ENCODE measurements around the gene PAK5. TPM values are rescaled to one million over a fixed set of nuclear protein-coding genes. Genes with fewer than 3 reads are reported as not detected.
A peak's percentile ranks its signal among the peaks of the same experiment; 100 is the strongest.

PAK5 gene
- polyA plus RNA-seq, 6 donors from 2014 or later = not detected

- peak overlapping the region in 6 of 8 donors; percentile 13 to 80 (median 44) for H3K4me3 Mint-ChIP-seq
- no peaks in the 10 kb centered on the region for H3K36me3 Mint-ChIP-seq
- peaks cover 12 to 67% (median 46%) of the 10 kb centered on the region in 3 donors for H3K4me1 Mint-ChIP-seq
- H3K27me3 Mint-ChIP-seq = peaks cover 23 to 63% (median 43%) of the 10 kb centered on the region in 3 donors
- H3K27ac Mint-ChIP-seq = peak overlapping the region in 1 of 6 donors; percentile 17
- ATAC-seq (ENCODE audit: low read depth in 2 of 2) (no peak), DNase-seq (no peak)
- H3K9me3 Mint-ChIP-seq = peaks cover 0 to 2% (median 0%) of the 10 kb centered on the region in 7 donors
Measured at GRCh38 chr20:9510911-9511310, 328.0 kb downstream of the PAK5 start.

GRCh38 chr20:9509246-9509645 lies 329.6 kb downstream of the PAK5 start:
- H3K27me3 Mint-ChIP-seq = peaks cover 21 to 54% (median 45%) of the 10 kb centered on the region in 3 donors
- peak overlapping the region in 7 of 8 donors; percentile 11 to 71 (median 55) for H3K4me3 Mint-ChIP-seq
- peaks cover 0 to 2% (median 0%) of the 10 kb centered on the region in 7 donors for H3K9me3 Mint-ChIP-seq
- no peak for DNase-seq
- no peaks in the 10 kb centered on the region for H3K36me3 Mint-ChIP-seq
- no peak for ATAC-seq (ENCODE audit: low read depth in 2 of 2)
- H3K4me1 Mint-ChIP-seq = peaks cover 12 to 50% (median 30%) of the 10 kb centered on the region in 3 donors
- peak overlapping the region in 2 of 6 donors; percentile 19 to 28 for H3K27ac Mint-ChIP-seq

GRCh38 chr20:9508696-9509178 lies 330.1 kb downstream of the PAK5 start:
- no peak for ATAC-seq (ENCODE audit: low read depth in 2 of 2)
- H3K9me3 Mint-ChIP-seq = peaks cover 0 to 6% (median 0%) of the 10 kb centered on the region in 7 donors

GRCh38 chr20:9508240-9508661 lies 330.6 kb downstream of the PAK5 start:
- Mint-ChIP-seq H3K27ac (no peak overlapping the region), H3K4me1 (peaks cover 12 to 44% (median 30%) of the 10 kb centered on the region in 3 donors), H3K27me3 (peaks cover 23 to 53% (median 41%) of the 10 kb centered on the region in 3 donors), H3K36me3 (no peaks in the 10 kb centered on the region), H3K9me3 (peaks cover 0 to 6% (median 0%) of the 10 kb centered on the region in 7 donors), H3K4me3 (peak overlapping the region; percentile 43 to 83 (median 70))
- ATAC-seq (ENCODE audit: low read depth in 2 of 2) = peak in 1 of 2 donors; percentile 35
- DNase-seq = no peak

More at GRCh38 chr20:9508696-9509178, 330.1 kb downstream of the PAK5 start:
- Mint-ChIP-seq H3K36me3 (no peaks in the 10 kb centered on the region), H3K4me1 (peaks cover 12 to 45% (median 30%) of the 10 kb centered on the region in 3 donors), H3K27ac (peak overlapping the region in 1 of 6 donors; percentile 28), H3K4me3 (peak overlapping the region in 7 of 8 donors; percentile 11 to 83 (median 60)), H3K27me3 (peaks cover 18 to 54% (median 40%) of the 10 kb centered on the region in 3 donors)
- DNase-seq = no peak

- Mint-ChIP-seq H3K4me3 (peak overlapping the region; percentile 43 to 83 (median 70)), H3K27me3 (peaks cover 28 to 58% (median 47%) of the 10 kb centered on the region in 3 donors), H3K9me3 (peaks cover 0 to 6% (median 0%) of the 10 kb centered on the region in 7 donors), H3K27ac (no peak overlapping the region), H3K36me3 (no peaks in the 10 kb centered on the region), H3K4me1 (peaks cover 12 to 44% (median 30%) of the 10 kb centered on the region in 3 donors)
- ATAC-seq (ENCODE audit: low read depth in 2 of 2) = peak in 1 of 2 donors; percentile 11
- no peak for DNase-seq
Measured at GRCh38 chr20:9507544-9508239, 331.2 kb downstream of the PAK5 start.

- Mint-ChIP-seq H3K4me1 (peaks cover 12 to 44% (median 30%) of the 10 kb centered on the region in 3 donors), H3K9me3 (peaks cover 0 to 6% (median 0%) of the 10 kb centered on the region in 7 donors), H3K27ac (no peak overlapping the region), H3K36me3 (no peaks in the 10 kb centered on the region), H3K27me3 (peaks cover 33 to 65% (median 48%) of the 10 kb centered on the region in 3 donors), H3K4me3 (peak overlapping the region in 5 of 8 donors; percentile 37 to 83 (median 46))
- ATAC-seq (ENCODE audit: low read depth in 2 of 2) (no peak), DNase-seq (no peak)
Measured at GRCh38 chr20:9506964-9507369, 331.9 kb downstream of the PAK5 start.

GRCh38 chr20:9506280-9506821 lies 332.5 kb downstream of the PAK5 start:
- Mint-ChIP-seq H3K27ac (peak overlapping the region in 1 of 6 donors; percentile 20), H3K9me3 (peaks cover 0 to 6% (median 0%) of the 10 kb centered on the region in 7 donors), H3K4me3 (peak overlapping the region in 3 of 8 donors; percentile 30 to 83 (median 33)), H3K4me1 (peaks cover 12 to 39% (median 26%) of the 10 kb centered on the region in 3 donors), H3K27me3 (peaks cover 33 to 60% (median 48%) of the 10 kb centered on the region in 3 donors), H3K36me3 (no peaks in the 10 kb centered on the region)
- no peak for DNase-seq
- ATAC-seq (ENCODE audit: low read depth in 2 of 2) = no peak

- Mint-ChIP-seq H3K4me3 (no peak overlapping the region), H3K27me3 (peaks cover 17 to 49% (median 31%) of the 10 kb centered on the region in 3 donors), H3K36me3 (no peaks in the 10 kb centered on the region), H3K9me3 (peaks cover 0 to 6% (median 0%) of the 10 kb centered on the region in 7 donors), H3K4me1 (peaks cover 3 to 22% (median 17%) of the 10 kb centered on the region in 3 donors), H3K27ac (peak overlapping the region in 1 of 6 donors; percentile 16)
- no peak for DNase-seq
- no peak for ATAC-seq (ENCODE audit: low read depth in 2 of 2)
Measured at GRCh38 chr20:9503526-9504245, 335.2 kb downstream of the PAK5 start.

GRCh38 chr20:9501473-9501872 lies 337.4 kb downstream of the PAK5 start:
- peaks cover 15 to 34% (median 17%) of the 10 kb centered on the region in 3 donors for H3K27me3 Mint-ChIP-seq
- no peak for ATAC-seq (ENCODE audit: low read depth in 2 of 2)
- H3K4me3 Mint-ChIP-seq = no peak overlapping the region
- H3K9me3 Mint-ChIP-seq = peaks cover 0 to 6% (median 0%) of the 10 kb centered on the region in 7 donors
- H3K4me1 Mint-ChIP-seq = peaks cover 0 to 5% (median 4%) of the 10 kb centered on the region in 3 donors
- no peaks in the 10 kb centered on the region for H3K36me3 Mint-ChIP-seq
- no peak for DNase-seq
- no peak overlapping the region for H3K27ac Mint-ChIP-seq

- no peak overlapping the region for H3K27ac Mint-ChIP-seq
- H3K36me3 Mint-ChIP-seq = no peaks in the 10 kb centered on the region
- peaks cover 17 to 30% (median 25%) of the 10 kb centered on the region in 3 donors for H3K27me3 Mint-ChIP-seq
- DNase-seq (no peak), ATAC-seq (ENCODE audit: low read depth in 2 of 2) (peak; percentile 38 to 60)
- H3K4me1 Mint-ChIP-seq = peaks cover 0 to 4% (median 0%) of the 10 kb centered on the region in 3 donors
- peaks cover 0 to 6% (median 0%) of the 10 kb centered on the region in 7 donors for H3K9me3 Mint-ChIP-seq
- H3K4me3 Mint-ChIP-seq = no peak overlapping the region
Measured at GRCh38 chr20:9500121-9500520, 338.8 kb downstream of the PAK5 start.

GRCh38 chr20:9499126-9499899 lies 339.6 kb downstream of the PAK5 start:
- Mint-ChIP-seq H3K27me3 (peaks cover 22 to 38% (median 25%) of the 10 kb centered on the region in 3 donors), H3K4me3 (no peak overlapping the region), H3K36me3 (no peaks in the 10 kb centered on the region), H3K9me3 (peaks cover 0 to 6% (median 0%) of the 10 kb centered on the region in 7 donors), H3K4me1 (peaks cover 0 to 4% (median 0%) of the 10 kb centered on the region in 3 donors), H3K27ac (no peak overlapping the region)
- no peak for ATAC-seq (ENCODE audit: low read depth in 2 of 2)
- DNase-seq = no peak

- peaks cover 22 to 35% (median 26%) of the 10 kb centered on the region in 3 donors for H3K27me3 Mint-ChIP-seq
- H3K9me3 Mint-ChIP-seq = peaks cover 0 to 5% (median 0%) of the 10 kb centered on the region in 7 donors
- no peak overlapping the region for H3K27ac Mint-ChIP-seq
- H3K4me1 Mint-ChIP-seq = no peaks in the 10 kb centered on the region
- ATAC-seq (ENCODE audit: low read depth in 2 of 2) (no peak), DNase-seq (no peak)
- H3K36me3 Mint-ChIP-seq = no peaks in the 10 kb centered on the region
- H3K4me3 Mint-ChIP-seq = no peak overlapping the region
Measured at GRCh38 chr20:9498322-9498721, 340.6 kb downstream of the PAK5 start.

Data from naive B cell (primary cell).